CD14-positive monocyte (primary cell): ENCODE data around the gene CLEC1B. TPM values are rescaled to one million over a fixed set of nuclear protein-coding genes. Genes with fewer than 3 reads are reported as not detected.

Experiments used
- DNase-seq, 3 donors: peaks; one replicate each; pipeline ENCODE4 v3.0.0-alpha.2; 2011 to 2022
- H2AFZ ChIP-seq: 2 replicates; pipeline ENCODE4 v1.6.0; 2012; ENCODE audit warnings: mild to moderate bottlenecking, low read depth, low read length, inconsistent platforms; ENCODE audit not compliant: insufficient read depth, poor library complexity, severe bottlenecking
- H3K27ac ChIP-seq, 2 donors: 1 replicate in 1 of 2; 2 replicates in 1 of 2; pipeline ENCODE4 v1.5.1; 2012 to 2013; ENCODE audit warnings: low read length in 2 of 2, control low read depth in 1 of 2, inconsistent platforms in 1 of 2, low read depth in 1 of 2, mild to moderate bottlenecking in 1 of 2
- H3K27me3 ChIP-seq, 2 donors: one replicate each; pipeline versions ENCODE4 v1.6.0 to v1.6.1; 2011 to 2013; ENCODE audit warnings: low read length in 2 of 2; ENCODE audit not compliant: control insufficient read depth in 2 of 2, insufficient read depth in 2 of 2
- H3K36me3 ChIP-seq, 2 donors: replicated peaks in 1 of 2; 1 replicate in 1 of 2; 2 replicates in 1 of 2; pipeline versions ENCODE4 v1.5.1 to v1.6.1; 2012 to 2013; ENCODE audit warnings: low read length in 2 of 2, control low read depth in 1 of 2, inconsistent platforms in 1 of 2, mild to moderate bottlenecking in 1 of 2; ENCODE audit not compliant: insufficient read depth in 2 of 2, control insufficient read depth in 1 of 2
- H3K4me1 ChIP-seq, 2 donors: 1 replicate in 1 of 2; 2 replicates in 1 of 2; pipeline versions ENCODE4 v1.5.1 to v1.6.1; 2012 to 2013; ENCODE audit warnings: low read length in 2 of 2, control low read depth in 1 of 2, inconsistent platforms in 1 of 2, mild to moderate bottlenecking in 1 of 2, moderate library complexity in 1 of 2; ENCODE audit not compliant: insufficient read depth in 2 of 2, control insufficient read depth in 1 of 2
- H3K4me2 ChIP-seq: replicated peaks from 2 replicates; pipeline ENCODE3; 2012; ENCODE audit warnings: low read length, moderate library complexity, mild to moderate bottlenecking; ENCODE audit not compliant: poor library complexity, severe bottlenecking; ENCODE audit errors: extremely low read depth
- H3K4me3 ChIP-seq, 3 experiments: fragments of 200-600 bp in 1 of 3; sonication (generic) in 1 of 3; replicated peaks in 1 of 3; 1 replicate in 2 of 3; 2 replicates in 1 of 3; pipeline ENCODE4 v1.5.1; 2011 to 2013; ENCODE audit warnings: low read length in 3 of 3, mild to moderate bottlenecking in 3 of 3, control low read depth in 2 of 3, low read depth in 2 of 3, inconsistent platforms in 1 of 3, moderate library complexity in 1 of 3
- H3K79me2 ChIP-seq: 2 replicates; pipeline ENCODE4 v1.6.0; 2012; ENCODE audit warnings: mild to moderate bottlenecking, control low read depth, inconsistent platforms, low read length, moderate library complexity; ENCODE audit not compliant: insufficient read depth
- H3K9ac ChIP-seq: 2 replicates; pipeline ENCODE4 v1.6.0; 2017; ENCODE audit warnings: low read length, mild to moderate bottlenecking; ENCODE audit not compliant: insufficient read depth, poor library complexity, severe bottlenecking
- H3K9me3 ChIP-seq, 2 donors: replicated peaks in 1 of 2; 1 replicate in 1 of 2; 2 replicates in 1 of 2; pipeline versions ENCODE4 v1.5.1 to v1.6.1; 2012 to 2013; ENCODE audit warnings: low read length in 2 of 2, control low read depth in 1 of 2; ENCODE audit not compliant: control insufficient read depth in 1 of 2, insufficient read depth in 1 of 2
- H4K20me1 ChIP-seq: 2 replicates; pipeline ENCODE4 v1.6.0; 2012; ENCODE audit warnings: mild to moderate bottlenecking, low read length, control low read depth, moderate library complexity; ENCODE audit not compliant: insufficient read depth
- H3K27ac Mint-ChIP-seq, 7 donors: one replicate each; pipeline ENCODE4 v1.8.0; 2020; ENCODE audit warnings: mild to moderate bottlenecking in 7 of 7, mixed read lengths in 7 of 7, moderate library complexity in 6 of 7, inconsistent platforms in 2 of 7
- H3K27me3 Mint-ChIP-seq, 3 donors: one replicate each; pipeline ENCODE4 v1.8.0; 2021 to 2022; ENCODE audit warnings: low read depth in 3 of 3, mild to moderate bottlenecking in 3 of 3, mixed read lengths in 3 of 3, moderate library complexity in 3 of 3, inconsistent platforms in 1 of 3
- H3K36me3 Mint-ChIP-seq, 2 donors: one replicate each; pipeline ENCODE4 v1.8.0; 2020; ENCODE audit warnings: mixed read lengths in 2 of 2, inconsistent platforms in 1 of 2, mild to moderate bottlenecking in 1 of 2
- H3K4me1 Mint-ChIP-seq: one replicate; pipeline ENCODE4 v1.8.0; 2020; ENCODE audit warnings: mild to moderate bottlenecking, mixed read lengths
- H3K4me3 Mint-ChIP-seq, 2 donors: one replicate each; pipeline ENCODE4 v1.8.0; 2020; ENCODE audit warnings: mild to moderate bottlenecking in 2 of 2, mixed read lengths in 2 of 2, moderate library complexity in 1 of 2
- H3K9me3 Mint-ChIP-seq, 7 donors: one replicate each; pipeline ENCODE4 v1.8.0; 2020 to 2022; ENCODE audit warnings: mixed read lengths in 7 of 7, mild to moderate bottlenecking in 6 of 7, moderate library complexity in 6 of 7, inconsistent platforms in 2 of 7
- WGBS: methylation state at CpG from one replicate; pipeline ENCODE4 v1.1.5; 2013; ENCODE audit warnings: missing lambda C conversion rate; ENCODE audit not compliant: insufficient coverage; 5-methylcytosine and 5-hydroxymethylcytosine counted together
- intact Hi-C, 2 donors: fragments of 100-400 bp; cut with micrococcal nuclease; formaldehyde crosslinking; loops; one replicate each; pipeline versions ENCODE4 v1.15.0 to v1.15.1; 2023
- polyA plus RNA-seq, 3 donors: library from polyadenylated mRNA; depleted of rRNA in 1 of 3; unstranded in 2 of 3; stranded (reverse) in 1 of 3; fragments of 300-500 nt in 2 of 3; fragments of >200 nt in 1 of 3; fragmentation: Illumina TruSeq in 2 of 3; gene quantifications; 1 replicate in 2 of 3; 2 replicates in 1 of 3; pipeline ENCODE4 v1.2.3, GENCODE V29; 2012 to 2021
- TF ChIP-seq, protein P1 (sequence below): fragments of 200-600 bp; IDR thresholded peaks from one replicate; pipeline ENCODE4 v1.8.0; 2022; ENCODE audit warnings: antibody characterized with exemption, mild to moderate bottlenecking

The CLEC1B gene
- polyA plus RNA-seq, 3 donors, result 3.5 to 3.9 TPM; not detected in 1

DNA sequence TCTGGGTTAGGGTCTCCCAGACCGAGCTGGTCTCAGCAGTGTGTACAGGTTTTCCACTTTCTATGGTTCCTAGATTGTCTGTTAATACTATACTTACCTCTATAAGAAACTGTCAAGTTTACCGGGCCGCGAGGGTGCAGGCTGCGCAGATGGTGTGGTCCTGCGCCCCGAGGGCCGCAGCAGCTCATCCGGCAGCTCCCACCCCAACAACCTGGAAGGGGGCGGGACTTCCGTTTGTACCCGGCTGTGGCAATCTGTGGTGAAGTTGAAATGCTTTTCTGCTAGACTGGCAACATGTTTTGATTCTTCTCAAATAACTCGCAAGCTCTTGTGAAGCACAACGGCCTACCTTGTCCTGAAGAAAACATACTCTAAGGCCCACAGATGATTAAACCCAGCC, 31.5 kb upstream of the CLEC1B start, which contains the start of gene CLEC9A:
TSS of gene CLEC9A (plus strand) at position 237 of the 400 bp plus-strand sequence. CDS start 22,006 bp downstream, outside the sequence.
- DNase-seq, result no peak
- Mint-ChIP-seq H3K27ac (peak within 1 kb of the TSS in 6 of 7 donors; percentile 36 to 99 (median 56)), H3K27me3 (peaks cover 0 to 2% (median 2%) of the 10 kb centered on the region in 3 donors), H3K4me1 (peaks cover 44% of the 10 kb centered on the region), H3K36me3 (no peaks in the 10 kb centered on the region), H3K9me3 (peaks cover 0 to 2% (median 0%) of the 10 kb centered on the region in 7 donors), H3K4me3 (no peak within 1 kb of the TSS)
- no peak within 1 kb of the TSS for H3K4me2 ChIP-seq
- no peaks in the 10 kb centered on the region for H4K20me1 ChIP-seq
- peaks cover 33 to 38% of the 10 kb centered on the region in 2 donors for H3K4me1 ChIP-seq
- WGBS, result 80% methylated on average over 2 of the region's 14 CpGs
- no peaks in the 10 kb centered on the region for H3K79me2 ChIP-seq
- H3K27me3 ChIP-seq, result no peaks in the 10 kb centered on the region
- no peak within 1 kb of the TSS for H3K4me3 ChIP-seq
- no peak within 1 kb of the TSS for H3K27ac ChIP-seq
- intact Hi-C loops, result loop anchor here in 1 of 2 donors (5.0 kb wide), 1 partner anchor 107 kb away; no protein-coding TSS in a partner anchor
- TF ChIP-seq, protein P1, sequence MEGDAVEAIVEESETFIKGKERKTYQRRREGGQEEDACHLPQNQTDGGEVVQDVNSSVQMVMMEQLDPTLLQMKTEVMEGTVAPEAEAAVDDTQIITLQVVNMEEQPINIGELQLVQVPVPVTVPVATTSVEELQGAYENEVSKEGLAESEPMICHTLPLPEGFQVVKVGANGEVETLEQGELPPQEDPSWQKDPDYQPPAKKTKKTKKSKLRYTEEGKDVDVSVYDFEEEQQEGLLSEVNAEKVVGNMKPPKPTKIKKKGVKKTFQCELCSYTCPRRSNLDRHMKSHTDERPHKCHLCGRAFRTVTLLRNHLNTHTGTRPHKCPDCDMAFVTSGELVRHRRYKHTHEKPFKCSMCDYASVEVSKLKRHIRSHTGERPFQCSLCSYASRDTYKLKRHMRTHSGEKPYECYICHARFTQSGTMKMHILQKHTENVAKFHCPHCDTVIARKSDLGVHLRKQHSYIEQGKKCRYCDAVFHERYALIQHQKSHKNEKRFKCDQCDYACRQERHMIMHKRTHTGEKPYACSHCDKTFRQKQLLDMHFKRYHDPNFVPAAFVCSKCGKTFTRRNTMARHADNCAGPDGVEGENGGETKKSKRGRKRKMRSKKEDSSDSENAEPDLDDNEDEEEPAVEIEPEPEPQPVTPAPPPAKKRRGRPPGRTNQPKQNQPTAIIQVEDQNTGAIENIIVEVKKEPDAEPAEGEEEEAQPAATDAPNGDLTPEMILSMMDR, result no peak
- no peaks in the 10 kb centered on the region for H3K9me3 ChIP-seq
- no peaks in the 10 kb centered on the region for H3K36me3 ChIP-seq
- H3K9ac ChIP-seq, result no peak within 1 kb of the TSS
- peak within 1 kb of the TSS; percentile 3 for H2AFZ ChIP-seq

- peaks cover 0 to 2% (median 0%) of the 10 kb centered on the region in 7 donors for H3K9me3 Mint-ChIP-seq
- peak; percentile 96 to 99 (median 98) for DNase-seq
- Histone ChIP-seq H3K9me3 (no peaks in the 10 kb centered on the region), H3K4me1 (peaks cover 24 to 31% of the 10 kb centered on the region in 2 donors), H2AFZ (no peak overlapping the region), H3K4me3 (peak overlapping the region in 1 of 3 experiments; percentile 54), H3K36me3 (no peaks in the 10 kb centered on the region), H3K4me2 (peak overlapping the region; percentile 54), H3K9ac (peak overlapping the region; percentile 24), H3K27me3 (no peaks in the 10 kb centered on the region), H3K27ac (peak overlapping the region; percentile 74 to 82), H4K20me1 (no peaks in the 10 kb centered on the region), H3K79me2 (no peaks in the 10 kb centered on the region)
- intact Hi-C loops, result loop anchor here (5.0 to 10.0 kb wide), 4 partner anchors 40 to 187 kb away; partner anchors contain the start of genes CLEC12A (in 1 of the 2) and GABARAPL1 (in 1 of the 2)
- peaks cover 0 to 4% of the 10 kb centered on the region in 2 donors for H3K36me3 Mint-ChIP-seq
- H3K27me3 Mint-ChIP-seq, result peaks cover 0 to 2% (median 0%) of the 10 kb centered on the region in 3 donors
- TF ChIP-seq, protein P1, result peak; percentile 23
- WGBS, result 0% methylated on average over 1 of the region's 4 CpGs
- H3K4me3 Mint-ChIP-seq, result peak overlapping the region; percentile 68 to 87
- peaks cover 35% of the 10 kb centered on the region for H3K4me1 Mint-ChIP-seq
- peak overlapping the region; percentile 97 to 100 (median 99) for H3K27ac Mint-ChIP-seq
Observed at GRCh38 chr12:10027721-10028120, 28.8 kb upstream of the CLEC1B start.
